ENCODE data around the gene CACNA1I.

CACNA1I gene

DNA sequence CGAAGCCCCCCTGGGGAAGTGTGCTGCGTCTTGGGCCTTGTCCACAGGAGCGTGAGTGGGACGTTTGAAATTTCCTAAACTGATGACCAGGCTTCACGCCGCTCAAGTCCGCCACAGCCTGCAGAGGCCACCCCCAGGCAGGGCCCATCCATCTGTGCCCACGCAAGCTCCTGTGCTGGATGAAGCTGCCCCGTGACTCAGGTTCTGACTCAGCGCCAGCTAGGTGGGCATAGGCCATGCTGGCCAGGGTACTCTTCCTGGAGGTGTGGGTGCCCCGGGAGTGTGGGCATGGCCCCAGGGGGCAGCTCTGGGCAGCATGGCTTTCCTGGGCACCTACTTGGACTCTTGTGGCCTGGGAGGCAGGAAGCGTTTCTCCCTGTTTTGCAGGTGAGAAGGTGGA is 134.8 kb downstream of the CACNA1I start:
- no peak for DNase-seq

DNA sequence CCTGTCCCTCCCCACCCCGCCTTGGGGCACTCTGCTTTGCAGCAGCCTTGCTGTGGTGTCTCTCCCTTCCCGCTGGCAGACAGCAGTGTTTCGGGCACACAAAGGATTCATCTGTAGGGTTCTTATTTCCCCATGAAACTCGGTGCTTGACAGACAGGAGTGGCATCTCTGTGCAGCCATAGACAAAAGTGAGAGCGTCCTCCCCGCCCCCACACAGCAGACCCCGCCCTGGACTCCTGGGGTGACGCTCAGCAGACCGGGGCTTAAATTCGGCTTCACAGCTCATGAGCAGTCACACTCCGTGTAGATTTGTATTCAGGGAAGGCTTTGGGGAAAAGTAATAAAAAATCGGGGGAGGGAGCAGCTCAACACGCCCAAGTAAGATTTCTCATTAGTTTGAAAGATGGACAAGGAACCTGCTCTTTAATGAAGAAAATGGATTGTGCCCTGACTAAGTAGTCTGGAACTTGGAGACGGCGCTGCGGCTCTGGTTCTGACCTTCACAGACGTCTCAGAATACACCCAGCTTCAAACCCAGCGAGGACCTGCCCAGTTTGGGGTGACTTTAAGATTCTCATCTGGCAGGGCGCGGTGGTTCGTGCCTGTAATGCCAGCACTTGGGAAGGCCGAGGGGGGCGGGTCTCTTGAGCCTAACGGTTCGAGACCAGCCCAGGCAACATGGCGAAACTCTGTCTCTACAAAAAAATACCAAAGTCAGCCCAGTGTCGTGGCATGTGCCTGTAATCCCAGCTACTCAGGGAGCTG is 136.0 kb downstream of the CACNA1I start:
- no peak for DNase-seq

DNA sequence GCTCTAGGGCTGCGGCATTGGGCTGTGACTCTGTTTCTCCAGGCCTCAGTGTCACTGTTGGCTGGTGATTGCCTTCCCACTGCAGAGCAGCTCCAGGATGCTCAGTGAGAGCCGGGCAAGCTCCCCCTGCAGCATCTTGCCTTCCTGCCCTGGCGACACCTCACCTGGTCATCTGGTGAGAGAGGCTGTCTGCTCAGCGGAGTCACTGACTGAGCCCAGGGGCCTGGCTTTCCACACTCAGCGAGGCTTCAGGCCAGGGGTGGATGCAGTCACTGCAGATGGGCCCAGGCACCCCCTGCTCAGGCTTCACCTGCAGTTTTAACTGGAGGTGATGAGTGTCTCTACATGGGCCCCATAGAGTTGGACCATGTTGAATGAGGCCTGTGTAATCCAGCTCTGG is 136.8 kb downstream of the CACNA1I start:
- DNase-seq, result no peak

DNA sequence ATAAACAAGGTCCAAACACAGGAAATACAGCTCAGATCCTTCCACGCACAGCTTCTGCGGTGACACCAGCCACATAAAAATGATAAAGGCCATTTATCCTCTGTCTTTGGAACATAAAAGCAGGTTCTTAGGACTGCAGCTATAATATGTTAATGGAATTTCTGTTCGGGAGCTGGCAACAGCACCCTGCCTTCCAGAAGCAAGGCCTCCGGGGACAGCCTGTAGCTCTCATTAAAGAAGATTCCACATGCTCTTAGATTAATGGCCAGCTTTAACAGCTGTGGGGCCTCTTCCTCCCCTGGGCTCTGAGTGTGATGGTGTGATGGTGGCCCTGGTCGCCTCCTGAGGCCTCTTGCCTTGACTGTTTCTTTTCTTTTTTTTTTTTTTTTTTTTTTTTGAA is 137.3 kb downstream of the CACNA1I start:
- no peak for DNase-seq

DNA sequence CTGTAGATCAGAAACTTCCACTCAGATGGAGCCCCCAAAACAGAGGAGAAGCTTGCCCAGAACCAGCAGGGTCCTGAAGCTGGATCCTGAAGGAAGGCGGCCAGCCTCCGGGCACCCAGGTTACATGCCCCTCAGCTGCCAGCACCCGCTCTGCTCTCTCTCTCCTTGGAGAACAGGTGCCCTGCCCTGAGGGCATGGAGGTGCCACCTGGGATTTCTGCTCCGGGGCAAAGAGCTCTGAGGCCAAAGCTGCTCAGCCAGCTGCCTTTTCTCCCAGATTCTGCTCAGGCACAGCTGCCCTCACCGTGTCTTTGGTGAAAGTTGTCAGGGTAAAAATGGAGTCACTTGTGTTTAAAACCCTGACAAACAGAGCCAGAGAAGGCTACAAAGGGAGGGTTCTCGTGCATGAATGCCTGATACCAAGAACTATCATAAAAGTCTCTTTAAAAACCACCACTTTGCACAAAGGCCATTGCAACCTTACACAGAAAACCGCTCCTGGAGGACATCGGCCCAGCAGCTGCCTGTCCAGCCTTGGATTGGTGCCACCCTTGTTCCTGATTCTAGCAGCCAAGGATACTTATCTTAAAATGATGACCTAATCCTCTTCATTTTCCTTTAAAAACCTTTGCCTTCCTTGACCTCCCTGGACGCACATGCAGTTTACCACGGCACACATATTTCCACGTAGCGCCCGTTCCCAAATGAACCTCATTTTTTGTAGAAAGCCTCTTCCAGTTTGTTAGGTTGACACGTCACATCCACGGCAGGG is 140.0 kb downstream of the CACNA1I start:
- DNase-seq, result no peak

DNA sequence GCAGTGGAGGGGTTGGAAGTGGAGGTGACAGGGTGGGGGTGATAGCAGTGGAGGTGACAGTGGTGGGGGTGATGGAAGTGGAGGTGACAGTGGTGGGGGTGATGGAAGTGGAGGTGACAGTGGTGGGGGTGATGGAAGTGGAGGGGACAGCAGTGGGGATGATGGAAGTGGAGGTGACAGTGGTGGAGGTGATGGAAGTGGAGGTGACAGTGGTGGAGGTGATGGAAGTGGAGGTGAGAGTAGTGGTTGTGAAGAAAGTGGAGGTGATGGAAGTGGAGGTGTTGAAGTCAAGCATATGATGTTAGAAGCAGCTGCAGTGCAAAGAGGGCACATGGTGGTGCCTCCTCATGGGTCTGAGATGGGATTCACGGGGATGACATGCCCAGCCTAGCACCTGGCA is 141.5 kb downstream of the CACNA1I start:
- no peak for DNase-seq

DNA sequence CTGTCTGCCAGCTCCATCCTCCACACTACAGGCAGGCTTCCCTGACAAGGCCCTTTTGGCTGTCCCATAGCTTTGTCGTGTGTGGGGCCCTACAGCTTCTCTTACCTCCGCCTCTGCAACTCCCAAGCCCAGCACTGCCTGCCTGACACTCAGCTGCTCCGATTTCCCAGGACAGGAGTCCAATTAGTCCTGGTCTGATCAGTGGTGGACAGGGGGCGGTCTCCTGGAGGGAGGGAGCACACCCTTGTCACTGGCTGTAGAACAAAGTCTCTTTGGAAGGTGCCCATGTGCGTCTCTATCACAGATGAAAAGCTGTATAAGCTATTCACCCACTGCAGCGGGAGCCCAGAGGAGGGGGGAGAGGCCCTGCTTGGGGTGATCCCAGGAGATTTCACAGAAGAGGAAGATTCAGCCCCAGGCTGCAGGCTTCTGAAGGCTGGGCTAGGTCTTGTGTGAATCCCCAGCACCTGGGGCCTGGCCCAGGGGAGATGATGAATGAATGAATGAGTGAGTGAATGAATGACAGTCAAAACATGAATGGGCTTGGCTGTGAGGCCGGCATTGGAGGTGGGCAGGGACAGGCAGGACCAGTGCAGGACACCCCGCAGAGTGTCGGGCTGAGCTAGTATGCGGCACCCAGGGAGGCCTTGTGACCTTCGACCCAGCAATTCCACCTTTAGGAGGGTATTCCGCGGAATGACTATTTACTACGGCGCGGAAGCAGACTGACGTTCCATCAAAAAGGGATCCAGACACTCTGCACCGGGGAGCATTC is 142.4 kb downstream of the CACNA1I start:
- DNase-seq, result no peak

DNA sequence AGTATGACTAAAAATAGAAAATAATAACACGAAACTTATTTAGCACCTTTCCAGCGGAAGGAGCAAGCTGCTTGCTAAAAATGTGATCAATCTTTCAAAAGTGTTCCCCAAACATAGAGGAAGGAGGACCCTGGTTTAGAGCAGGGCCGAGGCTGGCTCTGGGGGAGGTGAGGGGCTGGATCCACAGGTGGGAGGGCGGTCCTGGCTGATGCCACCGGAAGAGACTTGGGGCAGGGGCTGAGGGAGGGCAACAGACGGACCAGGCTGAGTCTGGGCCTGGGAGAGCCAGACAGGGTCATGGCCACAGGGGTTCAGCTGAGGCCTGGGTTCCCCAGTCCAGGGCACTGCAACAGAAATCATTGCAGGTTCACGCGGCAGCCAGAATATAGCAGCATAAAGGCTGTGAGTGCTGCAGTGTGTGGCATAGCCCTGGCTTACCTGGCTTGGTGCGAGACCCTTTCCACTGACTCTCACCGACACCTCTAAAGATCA is 143.3 kb downstream of the CACNA1I start:
- DNase-seq, result no peak

DNA sequence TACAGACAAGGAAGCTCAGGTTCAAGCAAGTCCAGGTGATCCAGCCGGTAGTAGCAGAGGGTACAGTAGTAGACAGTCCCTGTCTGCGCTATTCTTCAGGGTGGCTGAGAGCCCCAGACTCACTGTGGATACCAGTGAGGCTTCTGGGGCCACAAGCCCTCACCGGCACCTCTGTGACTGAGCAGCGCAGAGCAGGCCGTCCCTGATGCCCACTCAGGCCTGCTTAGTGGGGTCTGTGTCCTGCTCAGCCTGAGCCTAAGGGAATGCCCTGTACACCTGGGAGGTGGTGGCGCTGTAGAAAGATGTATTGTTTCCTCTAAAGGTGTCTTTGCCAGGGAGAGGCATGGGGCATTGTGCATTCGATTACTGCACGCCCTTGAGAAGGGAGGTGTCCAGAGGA is 143.8 kb downstream of the CACNA1I start:
- DNase-seq, result no peak

DNA sequence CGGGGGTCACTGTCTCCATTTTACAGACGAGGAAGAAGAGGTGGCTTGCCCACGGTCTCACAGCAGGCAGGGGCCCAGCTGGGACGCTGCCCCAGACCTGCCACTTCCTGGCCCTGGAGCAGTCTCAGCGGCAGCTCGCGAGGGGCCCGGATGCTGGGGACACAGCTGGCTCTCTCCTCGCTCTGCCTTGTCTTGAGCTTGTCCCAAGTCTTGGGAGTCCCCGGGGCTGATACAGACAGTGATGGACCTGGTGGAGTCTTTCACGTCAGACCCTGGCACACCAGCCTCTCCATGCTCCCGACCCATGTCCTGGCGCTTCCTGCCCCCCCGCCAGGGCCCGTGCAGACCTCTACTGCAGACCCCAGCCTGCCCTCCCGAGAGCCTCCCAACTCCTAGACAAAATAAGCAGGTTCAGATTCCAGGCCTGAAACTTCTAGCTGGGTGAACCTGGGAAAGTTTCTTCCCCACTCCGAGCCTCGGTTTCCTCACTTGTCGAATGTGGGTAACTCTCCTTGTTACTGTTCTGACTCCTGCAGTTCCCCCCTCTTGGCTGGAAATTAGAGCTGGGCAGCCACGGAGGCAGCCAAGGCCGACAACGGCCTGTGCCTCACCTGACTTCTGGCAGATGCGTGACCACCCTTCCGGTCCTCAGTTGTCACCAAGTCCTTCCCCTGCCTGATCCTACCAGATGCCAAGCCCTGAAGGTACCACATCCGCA is 145.4 kb downstream of the CACNA1I start:
- no peak for DNase-seq

DNA sequence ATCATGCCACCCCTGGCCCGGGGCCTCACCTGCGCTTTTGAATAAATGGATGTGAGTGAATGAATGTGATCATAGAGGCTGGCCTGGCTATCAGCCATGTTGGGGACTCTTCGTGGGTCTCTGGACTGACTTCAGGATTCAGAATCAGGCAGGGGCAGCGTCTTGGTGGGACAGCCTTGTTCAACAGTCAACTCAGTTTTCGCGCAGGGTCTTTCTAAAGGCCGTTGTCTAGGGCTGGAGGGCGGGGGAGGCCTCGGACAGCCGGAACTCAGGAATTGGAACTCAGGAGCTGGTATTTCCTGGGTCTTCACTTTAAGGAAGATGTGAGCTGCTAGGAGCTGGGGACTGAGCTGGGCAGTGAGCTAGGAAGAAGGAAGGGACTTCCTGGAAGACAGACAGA is 146.0 kb downstream of the CACNA1I start:
- no peak for DNase-seq

DNA sequence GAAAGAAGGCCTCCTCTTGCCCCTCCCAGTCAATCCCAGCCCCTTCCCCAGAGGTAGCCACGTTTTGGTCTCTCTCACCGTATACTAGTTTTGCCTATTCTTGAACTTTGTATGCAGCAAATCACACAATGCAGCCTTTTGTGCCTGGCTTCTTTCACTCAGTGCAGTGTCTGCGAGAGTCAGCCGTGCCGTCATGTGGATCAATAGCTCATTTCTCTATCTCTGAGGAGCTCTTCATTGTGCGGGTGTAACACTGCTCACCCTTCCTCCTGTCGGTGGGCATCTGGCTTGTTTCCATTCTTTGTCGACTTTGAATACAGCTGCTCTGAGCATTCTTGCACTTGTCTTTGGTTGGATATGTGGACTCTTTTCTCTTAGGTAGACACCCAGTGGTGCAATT is 146.5 kb downstream of the CACNA1I start:
- no peak for DNase-seq

DNA sequence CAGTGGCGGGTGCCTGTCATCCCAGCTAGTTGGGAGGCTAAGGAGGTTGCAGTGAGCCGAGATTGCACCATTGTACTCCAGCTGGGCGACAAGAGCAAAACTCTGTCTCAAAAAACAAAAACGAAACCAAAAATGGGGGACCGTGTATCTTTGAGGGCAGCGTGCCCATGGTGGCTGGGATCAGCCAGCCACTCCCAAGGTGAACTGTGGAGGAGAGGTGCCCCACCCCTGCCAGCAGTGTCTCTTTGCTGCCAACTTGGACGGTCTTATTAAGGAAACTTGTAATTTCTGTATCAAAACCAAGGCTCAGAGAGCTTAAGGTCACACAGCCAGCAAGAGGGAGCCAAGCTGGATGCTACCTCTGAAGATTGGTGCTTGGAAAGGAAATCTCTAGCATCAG is 147.7 kb downstream of the CACNA1I start:
- DNase-seq, result no peak

DNA sequence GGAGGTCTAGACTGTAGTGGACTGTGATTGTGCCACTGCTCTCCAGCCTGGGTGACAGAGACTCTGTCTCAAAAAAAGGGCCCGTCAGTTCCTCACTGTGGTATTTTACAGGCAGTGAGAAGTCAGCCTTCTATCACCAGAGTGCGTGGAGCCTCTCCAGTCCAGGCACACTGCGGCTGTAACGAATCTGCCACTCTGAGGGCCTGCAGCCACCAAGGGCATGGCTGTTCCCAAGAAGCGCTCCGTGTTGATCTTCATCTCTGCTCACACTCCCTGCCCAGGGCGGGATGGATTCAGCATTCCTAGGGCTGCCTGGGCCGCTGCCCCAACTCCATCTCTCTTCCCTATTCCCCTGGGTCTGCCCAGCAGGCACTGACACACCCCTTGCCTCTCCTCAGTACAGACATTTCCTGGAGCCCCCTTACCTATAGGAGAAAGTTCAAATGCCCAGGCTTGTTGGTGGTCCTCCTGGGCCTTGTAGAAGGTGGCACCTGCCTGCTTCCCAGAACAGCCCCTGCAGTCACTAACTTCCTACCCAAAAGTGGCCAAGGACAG is 148.4 kb downstream of the CACNA1I start:
- DNase-seq, result no peak

DNA sequence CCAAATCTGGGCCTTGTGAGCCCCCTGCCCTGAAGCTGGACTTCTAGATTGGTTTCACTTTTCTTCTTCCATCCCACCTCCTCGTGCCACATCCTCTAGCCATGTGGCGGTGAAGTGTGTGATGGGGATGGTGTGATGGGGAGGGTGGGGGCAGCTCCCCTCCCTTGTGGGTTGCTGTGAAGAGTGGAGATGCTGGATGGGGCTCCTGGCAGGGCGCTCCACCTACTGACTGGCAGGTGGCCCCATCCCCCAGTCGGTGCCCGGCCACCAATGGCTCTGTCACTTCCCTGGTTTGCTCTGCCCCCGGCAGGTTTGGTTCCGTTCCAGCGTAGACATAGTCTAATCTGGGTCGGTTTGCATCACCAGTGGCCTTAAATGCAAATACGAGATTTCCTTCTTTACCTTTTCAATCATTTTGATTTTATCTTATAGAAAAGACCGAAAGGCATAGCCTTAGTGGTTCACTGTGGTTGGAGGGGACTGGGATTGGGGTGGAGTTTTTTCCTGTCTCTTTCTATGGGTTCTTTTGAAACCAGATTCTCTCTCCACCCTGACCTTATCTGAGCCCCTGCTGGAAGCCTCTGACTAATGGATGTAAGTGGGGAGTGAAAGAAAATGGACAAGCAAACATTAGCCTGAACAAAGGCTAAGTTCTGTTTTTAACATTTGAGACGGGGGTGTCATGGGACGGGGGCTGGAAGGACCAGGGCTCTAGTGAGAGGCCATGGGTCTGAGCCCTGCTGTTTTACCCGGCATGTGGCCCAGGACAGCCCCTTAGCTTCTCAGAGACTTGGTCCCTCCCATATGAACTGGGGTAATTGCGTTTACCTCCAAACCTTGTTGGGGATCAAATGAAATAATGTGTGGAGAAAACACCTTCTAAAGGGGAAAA is 149.3 kb downstream of the CACNA1I start:
- peak; percentile 8 for DNase-seq

DNA sequence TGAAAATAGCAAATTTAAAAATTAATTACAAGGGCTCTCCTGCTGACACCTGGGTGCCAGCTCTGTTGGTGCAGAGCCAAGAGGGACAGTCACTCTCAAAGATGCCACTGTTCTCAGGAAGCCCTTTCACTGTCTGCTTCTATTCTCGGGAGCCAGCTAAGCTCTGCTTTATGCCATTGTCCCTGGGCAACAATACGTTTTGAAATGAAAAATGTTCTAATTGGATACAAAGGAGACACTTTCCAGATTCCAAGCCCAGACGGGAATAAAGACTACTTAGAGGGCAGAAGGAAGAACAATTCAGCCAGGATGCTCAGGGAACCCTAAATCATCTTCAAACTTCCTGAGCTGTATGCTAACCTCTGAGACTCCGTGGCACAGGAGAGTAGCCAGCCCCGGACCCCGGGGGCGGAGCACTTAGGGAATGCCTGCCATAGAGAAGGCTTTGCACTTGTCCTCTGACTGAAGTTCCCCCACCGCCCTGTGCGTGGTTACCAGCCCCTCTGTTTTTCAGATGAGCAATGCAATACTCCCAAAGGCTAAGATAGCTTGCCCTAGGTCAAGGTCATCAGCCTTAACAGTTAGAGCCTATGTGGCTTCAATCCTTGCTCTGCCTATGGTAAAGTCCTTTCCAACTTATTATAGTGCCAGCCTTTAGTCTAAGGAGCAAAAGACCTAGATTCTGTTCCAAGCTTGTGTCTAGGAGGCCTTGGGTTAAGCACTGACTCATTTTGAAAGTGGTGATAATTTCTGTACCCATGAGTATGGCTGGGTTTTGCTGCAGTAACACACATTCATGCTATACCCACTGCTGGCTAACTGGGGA is 150.9 kb downstream of the CACNA1I start:
- DNase-seq, result peak; percentile 29

DNA sequence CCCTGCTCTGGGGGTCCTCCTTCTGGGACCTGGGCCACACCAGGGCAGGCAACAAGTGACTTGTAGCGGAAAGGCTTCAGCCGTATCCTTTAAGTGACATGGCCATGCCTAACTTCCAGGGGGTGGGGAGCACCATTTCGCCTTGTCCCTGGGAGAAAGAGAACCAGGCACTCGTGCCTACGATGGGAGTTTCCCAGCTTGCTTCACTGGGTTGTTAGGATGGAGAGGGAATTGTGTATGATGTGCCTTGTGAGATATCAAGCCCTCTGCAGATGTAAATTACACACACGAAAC is 151.4 kb downstream of the CACNA1I start:
- DNase-seq, result peak; percentile 25

DNA sequence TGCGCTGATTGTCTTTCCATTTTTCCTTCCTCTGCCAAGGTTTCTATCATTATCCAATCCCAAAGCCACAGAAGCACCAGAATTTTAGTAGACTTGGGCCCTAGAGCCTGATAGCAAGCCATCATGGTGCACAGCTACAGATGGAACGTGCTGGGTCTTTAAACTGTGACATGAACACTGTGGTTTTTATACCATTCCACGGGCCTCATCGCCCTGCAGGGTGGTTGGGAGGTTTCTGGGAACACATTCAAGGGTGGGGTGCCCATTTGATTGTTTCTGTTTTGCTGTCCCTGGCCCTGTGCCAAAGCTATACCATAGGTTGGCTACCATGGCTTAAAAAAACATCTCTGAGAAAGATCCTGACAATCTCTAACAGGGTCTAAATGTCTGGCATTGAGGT is 151.9 kb downstream of the CACNA1I start:
- DNase-seq, result no peak

DNA sequence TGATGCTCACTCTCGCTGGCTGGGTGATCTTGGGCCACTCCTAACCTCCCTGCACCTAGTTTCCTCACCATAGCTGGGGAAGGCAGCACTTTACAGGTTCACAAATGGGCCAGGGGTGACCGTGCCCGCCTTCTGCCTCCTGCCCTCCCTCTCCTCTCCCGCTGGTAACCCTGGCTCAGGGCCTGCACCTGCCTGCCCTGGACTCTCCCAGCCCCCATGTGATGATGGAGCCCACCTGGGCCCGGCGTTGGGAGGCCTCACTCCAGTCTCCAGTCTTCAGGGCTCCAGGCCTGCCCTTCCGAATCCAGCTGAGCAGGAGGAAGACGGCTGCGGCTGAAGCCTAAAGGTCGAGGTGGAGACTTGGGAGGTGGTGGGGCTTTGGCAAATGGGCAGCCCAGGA is 152.9 kb downstream of the CACNA1I start:
- DNase-seq, result peak; percentile 16

DNA sequence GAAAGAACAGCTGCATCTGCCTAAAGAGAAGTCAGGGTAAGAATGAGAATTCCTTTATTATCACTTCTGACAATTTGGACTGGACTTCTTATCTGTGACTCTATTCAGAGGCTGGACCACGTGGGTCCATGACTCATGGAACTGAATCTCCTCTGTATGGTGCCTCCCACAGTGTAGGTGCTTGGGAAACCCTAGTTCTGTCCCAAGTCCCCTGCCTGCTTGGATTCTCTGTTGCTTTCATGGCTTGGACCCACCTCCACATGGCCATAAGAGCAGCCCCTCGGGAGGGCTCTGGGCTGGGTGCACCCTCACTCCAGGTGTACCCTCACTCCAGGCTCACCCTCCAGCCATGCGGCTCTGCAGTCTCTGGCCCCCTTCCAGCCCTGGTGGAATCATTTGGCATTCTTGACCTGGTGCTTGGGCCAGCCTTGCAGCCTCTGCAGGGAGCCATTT is 153.4 kb downstream of the CACNA1I start:
- DNase-seq, result peak; percentile 19

DNA sequence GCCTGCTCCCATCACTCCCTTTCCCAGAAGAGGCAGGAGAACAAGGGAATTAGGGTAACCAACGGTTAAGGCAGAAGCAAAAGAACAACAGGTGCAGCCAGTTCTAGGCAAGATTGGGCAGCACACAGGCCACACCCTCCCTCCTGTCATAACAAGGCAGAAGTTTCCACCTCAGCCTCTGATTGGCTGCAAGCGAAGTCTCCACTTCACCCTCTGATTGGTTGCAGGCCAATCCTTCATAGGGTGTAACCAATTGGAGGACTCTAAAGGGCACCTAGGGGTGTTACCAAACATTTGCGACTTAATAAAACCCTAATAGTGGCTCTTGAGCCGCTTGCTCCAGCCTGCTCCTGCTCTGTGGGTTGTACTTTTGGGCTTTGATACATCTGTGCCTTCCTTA is 153.8 kb downstream of the CACNA1I start:
- peak; percentile 21 for DNase-seq
